CD14-positive monocyte (primary cell): ENCODE data around the gene TMTC1. TPM values are rescaled to one million over a fixed set of nuclear protein-coding genes. Genes with fewer than 3 reads are reported as not detected.

Experiments used
- DNase-seq, 3 donors: peaks; one replicate each; pipeline ENCODE4 v3.0.0-alpha.2; 2011 to 2022
- H2AFZ ChIP-seq: 2 replicates; pipeline ENCODE4 v1.6.0; 2012; ENCODE audit warnings: mild to moderate bottlenecking, low read depth, low read length, inconsistent platforms; ENCODE audit not compliant: insufficient read depth, poor library complexity, severe bottlenecking
- H3K27ac ChIP-seq, 2 donors: 1 replicate in 1 of 2; 2 replicates in 1 of 2; pipeline ENCODE4 v1.5.1; 2012 to 2013; ENCODE audit warnings: low read length in 2 of 2, control low read depth in 1 of 2, inconsistent platforms in 1 of 2, low read depth in 1 of 2, mild to moderate bottlenecking in 1 of 2
- H3K27me3 ChIP-seq, 2 donors: one replicate each; pipeline versions ENCODE4 v1.6.0 to v1.6.1; 2011 to 2013; ENCODE audit warnings: low read length in 2 of 2; ENCODE audit not compliant: control insufficient read depth in 2 of 2, insufficient read depth in 2 of 2
- H3K36me3 ChIP-seq, 2 donors: replicated peaks in 1 of 2; 1 replicate in 1 of 2; 2 replicates in 1 of 2; pipeline versions ENCODE4 v1.5.1 to v1.6.1; 2012 to 2013; ENCODE audit warnings: low read length in 2 of 2, control low read depth in 1 of 2, inconsistent platforms in 1 of 2, mild to moderate bottlenecking in 1 of 2; ENCODE audit not compliant: insufficient read depth in 2 of 2, control insufficient read depth in 1 of 2
- H3K4me1 ChIP-seq, 2 donors: 1 replicate in 1 of 2; 2 replicates in 1 of 2; pipeline versions ENCODE4 v1.5.1 to v1.6.1; 2012 to 2013; ENCODE audit warnings: low read length in 2 of 2, control low read depth in 1 of 2, inconsistent platforms in 1 of 2, mild to moderate bottlenecking in 1 of 2, moderate library complexity in 1 of 2; ENCODE audit not compliant: insufficient read depth in 2 of 2, control insufficient read depth in 1 of 2
- H3K4me2 ChIP-seq: replicated peaks from 2 replicates; pipeline ENCODE3; 2012; ENCODE audit warnings: low read length, moderate library complexity, mild to moderate bottlenecking; ENCODE audit not compliant: poor library complexity, severe bottlenecking; ENCODE audit errors: extremely low read depth
- H3K4me3 ChIP-seq, 3 experiments: fragments of 200-600 bp in 1 of 3; sonication (generic) in 1 of 3; replicated peaks in 1 of 3; 1 replicate in 2 of 3; 2 replicates in 1 of 3; pipeline ENCODE4 v1.5.1; 2011 to 2013; ENCODE audit warnings: low read length in 3 of 3, mild to moderate bottlenecking in 3 of 3, control low read depth in 2 of 3, low read depth in 2 of 3, inconsistent platforms in 1 of 3, moderate library complexity in 1 of 3
- H3K79me2 ChIP-seq: 2 replicates; pipeline ENCODE4 v1.6.0; 2012; ENCODE audit warnings: mild to moderate bottlenecking, control low read depth, inconsistent platforms, low read length, moderate library complexity; ENCODE audit not compliant: insufficient read depth
- H3K9ac ChIP-seq: 2 replicates; pipeline ENCODE4 v1.6.0; 2017; ENCODE audit warnings: low read length, mild to moderate bottlenecking; ENCODE audit not compliant: insufficient read depth, poor library complexity, severe bottlenecking
- H3K9me3 ChIP-seq, 2 donors: replicated peaks in 1 of 2; 1 replicate in 1 of 2; 2 replicates in 1 of 2; pipeline versions ENCODE4 v1.5.1 to v1.6.1; 2012 to 2013; ENCODE audit warnings: low read length in 2 of 2, control low read depth in 1 of 2; ENCODE audit not compliant: control insufficient read depth in 1 of 2, insufficient read depth in 1 of 2
- H4K20me1 ChIP-seq: 2 replicates; pipeline ENCODE4 v1.6.0; 2012; ENCODE audit warnings: mild to moderate bottlenecking, low read length, control low read depth, moderate library complexity; ENCODE audit not compliant: insufficient read depth
- H3K27ac Mint-ChIP-seq, 7 donors: one replicate each; pipeline ENCODE4 v1.8.0; 2020; ENCODE audit warnings: mild to moderate bottlenecking in 7 of 7, mixed read lengths in 7 of 7, moderate library complexity in 6 of 7, inconsistent platforms in 2 of 7
- H3K27me3 Mint-ChIP-seq, 3 donors: one replicate each; pipeline ENCODE4 v1.8.0; 2021 to 2022; ENCODE audit warnings: low read depth in 3 of 3, mild to moderate bottlenecking in 3 of 3, mixed read lengths in 3 of 3, moderate library complexity in 3 of 3, inconsistent platforms in 1 of 3
- H3K36me3 Mint-ChIP-seq, 2 donors: one replicate each; pipeline ENCODE4 v1.8.0; 2020; ENCODE audit warnings: mixed read lengths in 2 of 2, inconsistent platforms in 1 of 2, mild to moderate bottlenecking in 1 of 2
- H3K4me1 Mint-ChIP-seq: one replicate; pipeline ENCODE4 v1.8.0; 2020; ENCODE audit warnings: mild to moderate bottlenecking, mixed read lengths
- H3K4me3 Mint-ChIP-seq, 2 donors: one replicate each; pipeline ENCODE4 v1.8.0; 2020; ENCODE audit warnings: mild to moderate bottlenecking in 2 of 2, mixed read lengths in 2 of 2, moderate library complexity in 1 of 2
- H3K9me3 Mint-ChIP-seq, 7 donors: one replicate each; pipeline ENCODE4 v1.8.0; 2020 to 2022; ENCODE audit warnings: mixed read lengths in 7 of 7, mild to moderate bottlenecking in 6 of 7, moderate library complexity in 6 of 7, inconsistent platforms in 2 of 7
- CTCF ChIP-seq: fragments of 200-600 bp; IDR thresholded peaks from one replicate; pipeline ENCODE4 v1.8.0; 2022; ENCODE audit warnings: antibody characterized with exemption, mild to moderate bottlenecking
- WGBS: methylation state at CpG from one replicate; pipeline ENCODE4 v1.1.5; 2013; ENCODE audit warnings: missing lambda C conversion rate; ENCODE audit not compliant: insufficient coverage; 5-methylcytosine and 5-hydroxymethylcytosine counted together
- intact Hi-C, 2 donors: fragments of 100-400 bp; cut with micrococcal nuclease; formaldehyde crosslinking; loops; one replicate each; pipeline versions ENCODE4 v1.15.0 to v1.15.1; 2023
- polyA plus RNA-seq, 3 donors: library from polyadenylated mRNA; depleted of rRNA in 1 of 3; unstranded in 2 of 3; stranded (reverse) in 1 of 3; fragments of 300-500 nt in 2 of 3; fragments of >200 nt in 1 of 3; fragmentation: Illumina TruSeq in 2 of 3; gene quantifications; 1 replicate in 2 of 3; 2 replicates in 1 of 3; pipeline ENCODE4 v1.2.3, GENCODE V29; 2012 to 2021

The TMTC1 gene
- polyA plus RNA-seq, 3 donors: 0.57 to 5.6 (median 2.1) TPM

GRCh38 chr12:29694002-29694401 lies 89.7 kb downstream of the TMTC1 start:
- Mint-ChIP-seq H3K27me3 (peaks cover 0 to 6% (median 5%) of the 10 kb centered on the region in 3 donors), H3K27ac (peak overlapping the region in 1 of 7 donors; percentile 36), H3K4me3 (no peak overlapping the region), H3K36me3 (peaks cover 0 to 16% of the 10 kb centered on the region in 2 donors), H3K9me3 (peaks cover 0 to 8% (median 4%) of the 10 kb centered on the region in 7 donors), H3K4me1 (peaks cover 18% of the 10 kb centered on the region)
- H3K4me2 ChIP-seq: no peak overlapping the region
- DNase-seq: peak; percentile 9 to 64 (median 38)
- H3K9ac ChIP-seq: no peak overlapping the region
- H4K20me1 ChIP-seq: no peaks in the 10 kb centered on the region
- H3K4me1 ChIP-seq: peaks cover 11 to 17% of the 10 kb centered on the region in 2 donors
- H3K79me2 ChIP-seq: no peaks in the 10 kb centered on the region
- H3K36me3 ChIP-seq: no peaks in the 10 kb centered on the region
- no peaks in the 10 kb centered on the region for H3K9me3 ChIP-seq
- intact Hi-C loops: no loop called here
- H3K27me3 ChIP-seq: no peaks in the 10 kb centered on the region
- no peak overlapping the region for H3K4me3 ChIP-seq
- no peak overlapping the region for H3K27ac ChIP-seq
- WGBS: 49% methylated on average over 3 of the region's 5 CpGs
- H2AFZ ChIP-seq: no peak overlapping the region
- TF ChIP-seq CTCF: no peak

- no peak for TF ChIP-seq CTCF
- no peaks in the 10 kb centered on the region for H4K20me1 ChIP-seq
- H3K4me1 ChIP-seq: peaks cover 11 to 17% of the 10 kb centered on the region in 2 donors
- WGBS: no CpG with 5 or more reads among the region's 3 CpGs
- Mint-ChIP-seq H3K27ac (peak overlapping the region in 2 of 7 donors; percentile 3 to 96), H3K4me1 (peaks cover 18% of the 10 kb centered on the region), H3K36me3 (peaks cover 0 to 16% of the 10 kb centered on the region in 2 donors), H3K9me3 (peaks cover 0 to 17% (median 12%) of the 10 kb centered on the region in 7 donors), H3K4me3 (no peak overlapping the region), H3K27me3 (peaks cover 0 to 5% (median 4%) of the 10 kb centered on the region in 3 donors)
- H3K36me3 ChIP-seq: no peaks in the 10 kb centered on the region
- H3K4me2 ChIP-seq: no peak overlapping the region
- no peak overlapping the region for H3K9ac ChIP-seq
- H3K4me3 ChIP-seq: no peak overlapping the region
- no peaks in the 10 kb centered on the region for H3K27me3 ChIP-seq
- no peak overlapping the region for H3K27ac ChIP-seq
- H3K79me2 ChIP-seq: no peaks in the 10 kb centered on the region
- intact Hi-C loops: no loop called here
- H3K9me3 ChIP-seq: peaks cover 6 to 8% of the 10 kb centered on the region in 2 donors
- H2AFZ ChIP-seq: no peak overlapping the region
- DNase-seq: no peak
These were observed 91.5 kb downstream of the TMTC1 start for GRCh38 chr12:29692237-29692636.
